GM19328 (cell line): Measurements from ENCODE around the gene NCOA1.

ENCODE experiments used
- ATAC-seq: cut with Tn5 transposase; IDR thresholded peaks from one replicate; pipeline ENCODE4 v1.9.1; 2021; ENCODE audit warnings: mild to moderate bottlenecking, moderate library complexity; ENCODE audit not compliant: unreplicated experiment

Gene NCOA1

GRCh38 chr2:24621779-24622538 is 130.9 kb downstream of the NCOA1 start:
- no peak for ATAC-seq

DNA sequence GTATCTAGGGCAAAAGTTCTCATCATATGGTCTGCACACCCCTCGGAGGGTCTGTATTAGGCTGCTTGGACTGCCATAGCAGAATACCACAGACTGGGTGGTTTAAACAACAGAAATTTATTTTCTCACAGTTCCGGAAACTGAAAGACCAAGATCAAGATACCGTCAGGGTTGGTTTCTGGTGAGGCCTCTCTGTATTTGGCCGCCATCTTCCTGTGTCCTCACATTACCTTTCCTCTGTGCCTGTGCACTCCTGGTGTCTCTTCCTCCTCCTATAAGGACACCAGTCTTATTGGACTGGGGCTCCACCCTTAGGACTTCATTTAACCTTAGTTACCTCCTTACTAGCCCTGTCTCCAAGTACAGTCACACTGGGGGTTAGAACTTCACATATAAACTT is 132.5 kb downstream of the NCOA1 start:
- no peak for ATAC-seq

DNA sequence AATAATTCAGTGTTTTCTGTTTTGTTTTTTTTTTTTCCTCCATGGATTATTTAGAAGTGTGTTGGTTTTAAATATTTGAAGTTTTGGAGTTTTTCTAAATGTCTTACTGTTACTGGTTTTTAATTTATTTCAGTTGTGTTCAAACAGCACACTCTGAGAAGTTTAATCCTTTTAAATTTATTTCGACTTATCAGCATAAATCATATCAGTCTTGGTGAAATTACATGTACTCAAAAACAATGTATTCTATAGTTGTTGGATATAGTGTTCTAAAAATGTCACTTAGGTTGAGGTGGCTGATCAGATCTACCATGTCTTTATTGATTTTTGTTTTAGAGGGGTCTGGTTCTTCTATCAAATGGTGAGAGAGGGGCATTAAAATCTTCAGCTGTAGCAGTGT is 134.7 kb downstream of the NCOA1 start:
- ATAC-seq: no peak

- no peak for ATAC-seq
Measured at GRCh38 chr2:24626131-24626530, 135.1 kb downstream of the NCOA1 start.

- no peak for ATAC-seq
Measured at GRCh38 chr2:24628746-24629145, 137.7 kb downstream of the NCOA1 start.

DNA sequence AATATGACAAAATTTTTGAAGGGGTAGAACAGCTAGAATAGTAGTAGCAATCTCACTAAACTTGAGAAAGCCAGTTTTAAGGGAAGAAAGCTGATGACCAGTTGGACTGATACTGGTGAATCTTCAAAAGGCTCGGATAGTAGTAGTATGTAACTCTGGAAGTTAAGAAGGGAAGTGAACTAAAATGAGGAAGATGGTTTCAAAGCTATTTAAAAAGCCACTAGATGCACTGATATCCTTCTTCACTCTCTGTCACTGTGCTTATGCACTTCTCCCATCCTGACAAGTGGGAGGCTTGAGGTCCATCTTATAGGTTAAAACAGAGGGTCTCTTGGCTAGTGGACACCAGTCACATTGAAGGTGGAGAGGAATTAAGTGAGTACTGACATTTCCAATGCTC is 141.1 kb downstream of the NCOA1 start:
- ATAC-seq: no peak

GRCh38 chr2:24635181-24635580 is 144.1 kb downstream of the NCOA1 start:
- ATAC-seq: no peak

DNA sequence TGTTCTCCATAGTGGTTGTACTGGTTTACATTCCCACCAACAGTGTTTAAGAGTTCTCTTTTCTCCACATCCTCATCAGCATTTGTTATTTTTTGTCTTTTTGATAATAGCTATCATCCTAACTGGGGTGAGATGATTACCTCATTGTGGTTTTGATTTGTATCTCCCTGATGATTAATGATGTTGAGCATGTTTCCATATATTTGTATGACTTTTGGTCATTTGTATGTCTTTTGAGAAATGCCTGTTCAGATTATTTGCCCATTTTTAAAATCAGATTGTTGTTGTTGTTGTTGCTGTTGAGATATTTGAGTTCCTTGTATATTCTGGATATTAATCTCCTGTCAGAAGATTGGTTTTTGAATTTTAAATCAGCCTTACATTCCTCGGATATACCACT is 147.5 kb downstream of the NCOA1 start:
- no peak for ATAC-seq

DNA sequence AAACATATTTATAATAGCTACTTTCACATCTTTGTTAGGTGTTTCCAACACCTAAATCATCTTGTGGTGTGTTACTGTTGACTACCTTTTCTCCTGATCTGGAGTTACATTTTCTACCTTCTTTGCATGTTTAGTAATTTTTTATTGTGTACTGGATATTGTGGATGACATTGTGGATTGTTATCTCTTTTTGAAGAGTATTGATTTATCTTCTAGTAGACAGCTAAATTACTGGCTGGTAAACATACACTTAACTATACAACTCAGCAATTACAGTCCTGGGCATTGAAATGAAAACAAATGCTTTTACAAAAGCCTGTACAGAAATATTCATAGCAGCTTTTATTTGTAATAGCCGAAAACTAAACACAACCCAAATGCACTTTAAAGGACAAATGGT is 151.3 kb downstream of the NCOA1 start:
- ATAC-seq: no peak

GRCh38 chr2:24643051-24643450 is 152.0 kb downstream of the NCOA1 start:
- no peak for ATAC-seq

GRCh38 chr2:24644032-24644431 is 153.0 kb downstream of the NCOA1 start:
- no peak for ATAC-seq

GRCh38 chr2:24650997-24651642 is 160.1 kb downstream of the NCOA1 start:
- no peak for ATAC-seq

GRCh38 chr2:24651643-24652003 is 160.6 kb downstream of the NCOA1 start:
- no peak for ATAC-seq

DNA sequence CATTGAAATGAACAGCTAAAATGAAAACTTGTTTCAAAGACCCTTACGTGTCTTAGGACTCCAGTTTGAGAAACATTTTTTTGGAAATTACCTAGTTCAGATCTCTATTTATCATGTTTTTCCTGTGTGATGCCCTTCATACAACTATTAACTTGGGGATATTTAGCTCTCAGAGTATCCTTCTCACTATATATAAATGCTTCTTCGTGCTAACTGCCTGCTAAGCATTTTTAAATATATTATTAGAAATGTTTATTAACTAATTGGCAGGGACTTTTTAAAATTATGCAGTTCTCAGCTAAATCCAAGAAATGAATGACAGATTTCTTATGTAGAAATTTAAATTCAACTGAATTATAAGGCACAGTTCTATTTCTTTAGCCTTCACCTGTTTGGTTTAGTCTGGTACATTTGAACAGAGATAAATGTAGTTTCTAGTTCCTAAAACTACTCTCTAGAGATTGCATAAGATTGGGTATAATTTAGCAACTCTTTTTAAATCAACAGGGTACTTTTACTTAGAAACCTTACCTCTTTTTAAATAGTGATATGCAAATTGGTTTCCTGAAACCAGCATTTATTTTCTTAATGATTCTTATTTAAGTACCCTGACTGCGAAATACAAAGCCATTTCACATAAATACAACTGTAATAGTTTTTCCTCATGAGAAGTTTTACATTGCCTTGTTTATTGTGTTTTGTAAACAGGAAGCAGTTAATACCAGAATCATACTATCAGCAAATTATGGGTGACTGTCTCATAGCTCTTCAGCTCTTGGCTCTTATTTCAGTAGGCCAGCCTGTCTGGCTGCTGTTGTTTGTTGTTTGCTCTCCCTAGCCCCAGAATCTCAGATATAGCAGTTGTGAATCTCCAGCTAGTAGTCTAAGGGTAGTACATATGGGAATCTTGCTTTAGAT is 161.5 kb downstream of the NCOA1 start:
- ATAC-seq: no peak

GRCh38 chr2:24657818-24658217 is 166.8 kb downstream of the NCOA1 start:
- no peak for ATAC-seq

DNA sequence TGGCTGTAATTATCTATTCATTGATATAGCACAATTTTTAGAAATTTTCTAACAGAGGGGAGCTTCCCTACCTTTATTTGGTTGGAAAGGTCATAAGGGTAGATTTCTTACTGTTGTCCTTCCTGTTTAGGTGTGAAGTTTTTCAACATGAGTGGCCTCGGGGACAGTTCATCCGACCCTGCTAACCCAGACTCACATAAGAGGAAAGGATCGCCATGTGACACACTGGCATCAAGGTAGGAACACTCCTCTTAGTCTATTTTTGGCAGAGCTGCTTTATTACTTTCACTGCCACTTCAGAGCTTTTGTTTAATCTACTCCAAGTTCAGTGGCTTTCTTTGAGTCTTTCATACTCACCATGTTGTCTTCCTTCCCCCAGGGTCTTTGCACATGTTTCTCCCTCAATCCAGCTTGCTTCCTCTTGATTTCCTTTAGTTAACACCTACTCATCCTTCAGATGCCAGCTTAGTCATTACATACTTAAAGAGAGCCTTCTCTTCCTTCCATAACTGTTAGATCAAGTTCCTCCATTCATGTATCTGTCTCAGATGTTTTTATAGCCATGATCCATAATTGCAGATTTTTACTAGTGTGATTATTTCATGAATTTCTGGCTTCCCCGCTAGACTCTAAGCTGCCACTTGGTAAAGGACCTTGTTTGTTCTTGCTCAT is 167.6 kb downstream of the NCOA1 start:
- no peak for ATAC-seq

DNA sequence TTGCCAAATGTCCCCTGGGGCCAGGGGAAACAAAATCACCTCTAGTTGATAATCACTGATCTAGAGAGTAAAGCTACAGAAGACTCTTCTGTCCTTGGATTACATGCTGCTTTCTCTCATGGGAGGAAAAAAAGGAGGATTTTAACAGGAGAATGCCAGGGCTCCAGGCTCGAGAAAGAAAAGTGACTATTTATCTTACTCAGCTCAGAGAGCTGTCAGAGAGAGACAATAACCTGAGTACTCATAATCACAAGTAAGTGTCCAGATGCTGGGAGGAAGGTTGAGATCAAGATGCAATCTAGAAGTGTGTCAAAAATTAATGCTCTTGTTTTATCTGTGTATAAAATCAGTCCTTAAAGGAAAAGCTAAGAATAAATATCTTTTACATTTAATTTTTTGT is 168.8 kb downstream of the NCOA1 start:
- ATAC-seq: no peak

- no peak for ATAC-seq
Measured at GRCh38 chr2:24667542-24667941, 176.5 kb downstream of the NCOA1 start.

GRCh38 chr2:24671230-24671629 is 180.2 kb downstream of the NCOA1 start:
- ATAC-seq: no peak

GRCh38 chr2:24672589-24672988 is 181.5 kb downstream of the NCOA1 start:
- ATAC-seq: no peak

GRCh38 chr2:24675338-24675737 is 184.3 kb downstream of the NCOA1 start:
- no peak for ATAC-seq
